HG02981 (cell line): ENCODE data around the gene GNA12.

ENCODE experiments used
- ATAC-seq: cut with Tn5 transposase; IDR thresholded peaks from one replicate; pipeline ENCODE4 v1.9.1; 2021; ENCODE audit warnings: mild to moderate bottlenecking, moderate library complexity; ENCODE audit not compliant: unreplicated experiment

The GNA12 gene

GRCh38 chr7:2838873-2839578, 5.1 kb downstream of the GNA12 start:
- ATAC-seq: peak; percentile 65

- no peak for ATAC-seq
Measured at GRCh38 chr7:2838451-2838850, 5.7 kb downstream of the GNA12 start.

DNA sequence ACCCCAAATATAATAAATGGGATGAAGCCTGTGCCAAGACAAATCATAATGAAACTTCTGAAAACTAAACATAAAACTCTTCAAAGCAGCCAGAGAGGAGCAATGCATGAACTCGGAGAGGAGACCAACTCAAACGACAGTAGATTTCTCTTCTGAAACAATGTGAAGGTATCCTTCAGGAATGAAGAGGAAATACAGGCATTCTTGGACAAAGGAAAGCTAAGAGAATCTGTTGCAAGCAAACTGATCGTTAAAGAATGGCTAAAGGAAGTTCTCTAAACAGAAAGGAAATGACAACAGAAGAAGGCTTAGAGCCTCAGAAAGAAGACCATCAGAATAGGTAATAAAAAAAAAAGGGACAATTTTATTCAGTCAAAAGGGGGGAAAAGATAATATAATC, 6.6 kb downstream of the GNA12 start:
- no peak for ATAC-seq

DNA sequence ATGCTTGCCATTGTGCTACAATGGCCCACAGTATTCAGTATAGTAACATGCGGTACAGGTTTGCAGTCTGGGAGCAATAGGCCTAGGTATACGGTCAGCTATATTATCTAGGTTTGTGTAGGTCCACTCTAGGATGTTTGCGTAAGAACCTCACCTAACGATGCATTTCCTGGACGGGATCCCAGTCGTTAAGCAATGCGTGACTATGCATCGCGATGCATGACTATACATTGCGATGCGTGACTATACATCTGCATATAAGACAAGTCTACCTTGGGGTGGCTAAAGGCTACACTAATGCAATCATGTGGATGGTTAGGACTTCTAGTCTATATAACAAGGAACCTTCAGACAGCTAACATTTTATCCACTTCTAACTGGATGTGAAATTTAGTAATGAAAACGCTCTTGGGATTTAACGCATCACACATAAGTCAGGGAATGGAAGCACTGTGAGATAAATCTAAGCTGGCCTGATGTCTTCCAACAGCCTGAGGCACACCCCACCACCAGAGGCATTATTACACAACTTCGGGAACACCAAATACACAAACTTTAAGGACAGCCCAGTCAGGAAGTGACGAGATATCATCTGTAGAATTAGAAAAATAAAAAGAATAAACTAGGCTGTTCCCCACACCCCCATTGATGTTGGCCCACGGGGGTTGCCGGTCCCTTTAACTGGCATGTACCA, 9.2 kb downstream of the GNA12 start:
- ATAC-seq: no peak

DNA sequence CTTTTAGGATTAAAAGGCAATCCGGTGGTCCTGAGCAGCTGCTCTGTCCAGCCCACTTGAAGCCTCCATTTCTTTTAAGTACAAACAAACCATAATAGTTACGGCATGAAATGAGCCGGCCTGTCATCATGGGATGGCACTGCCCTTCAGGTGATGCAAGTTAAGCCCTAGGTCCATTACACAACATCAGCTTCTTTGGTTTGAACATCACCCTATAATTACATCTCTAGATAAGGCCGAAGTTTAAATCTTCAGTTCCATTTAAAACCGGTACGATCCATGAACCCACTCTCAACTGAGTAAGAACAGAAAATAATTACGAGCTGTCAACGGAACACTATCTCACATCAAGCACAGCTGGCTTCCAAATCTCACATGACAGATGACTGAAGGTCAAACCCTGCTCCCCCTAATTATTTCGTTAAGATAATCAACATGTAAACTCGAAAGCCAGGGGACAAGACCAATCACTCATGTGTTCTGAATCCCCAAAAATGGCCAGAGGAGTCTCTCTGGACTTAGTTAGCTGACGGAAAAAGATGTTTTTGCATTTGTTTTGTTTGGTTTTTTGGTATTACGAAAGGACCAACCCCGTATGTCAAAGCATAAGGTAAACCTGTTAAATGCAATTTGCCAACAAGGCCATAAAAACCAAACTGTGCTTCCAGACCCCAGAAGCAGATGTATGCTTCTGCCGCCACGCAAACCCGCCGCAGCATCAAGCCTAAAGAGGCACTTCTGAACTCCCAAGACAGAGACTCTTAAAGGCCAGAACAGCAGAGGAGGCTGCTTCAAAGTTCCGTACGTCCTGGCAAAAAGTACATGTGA, 10.8 kb downstream of the GNA12 start:
- ATAC-seq: no peak

GRCh38 chr7:2832461-2832860, 11.6 kb downstream of the GNA12 start:
- no peak for ATAC-seq

GRCh38 chr7:2830609-2831376, 13.3 kb downstream of the GNA12 start:
- ATAC-seq: no peak

DNA sequence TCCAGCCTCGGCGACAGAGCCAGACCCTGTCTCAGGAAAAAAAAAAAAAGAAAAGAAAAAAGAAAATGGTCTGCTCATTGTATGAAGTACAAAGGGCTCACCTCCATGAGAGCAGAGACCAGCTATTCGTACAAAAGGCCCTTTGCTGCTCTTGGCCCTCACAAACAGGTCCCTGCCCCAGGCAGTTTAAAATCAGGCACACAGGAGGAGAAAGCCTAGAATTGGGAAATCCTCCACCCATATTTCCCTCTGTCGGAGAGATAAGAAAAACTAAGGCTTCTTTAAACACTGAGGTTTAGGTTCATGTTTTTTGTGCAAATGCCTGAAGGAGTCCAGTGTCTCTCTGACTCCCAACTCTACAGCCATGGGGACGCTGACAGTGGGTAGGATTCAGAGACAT, 15.1 kb downstream of the GNA12 start:
- no peak for ATAC-seq

DNA sequence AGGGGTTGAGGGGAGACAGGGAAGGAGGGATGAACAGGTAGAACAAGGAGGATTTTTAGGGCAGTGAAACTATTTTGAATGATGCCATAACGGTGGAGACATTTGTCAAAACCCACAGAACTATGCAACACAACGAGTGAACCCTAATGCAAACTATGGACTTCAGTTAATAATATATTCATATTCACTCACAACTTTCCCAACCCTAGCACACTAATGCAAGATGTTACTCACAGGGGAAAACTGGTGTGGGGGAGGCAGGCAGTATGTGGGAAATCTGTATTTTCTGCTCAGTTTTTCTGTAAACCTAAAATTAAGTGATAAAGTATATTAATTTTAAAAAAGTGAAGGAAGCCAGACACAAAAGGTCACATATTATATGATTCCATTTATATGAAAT, 17.3 kb downstream of the GNA12 start:
- ATAC-seq: no peak

DNA sequence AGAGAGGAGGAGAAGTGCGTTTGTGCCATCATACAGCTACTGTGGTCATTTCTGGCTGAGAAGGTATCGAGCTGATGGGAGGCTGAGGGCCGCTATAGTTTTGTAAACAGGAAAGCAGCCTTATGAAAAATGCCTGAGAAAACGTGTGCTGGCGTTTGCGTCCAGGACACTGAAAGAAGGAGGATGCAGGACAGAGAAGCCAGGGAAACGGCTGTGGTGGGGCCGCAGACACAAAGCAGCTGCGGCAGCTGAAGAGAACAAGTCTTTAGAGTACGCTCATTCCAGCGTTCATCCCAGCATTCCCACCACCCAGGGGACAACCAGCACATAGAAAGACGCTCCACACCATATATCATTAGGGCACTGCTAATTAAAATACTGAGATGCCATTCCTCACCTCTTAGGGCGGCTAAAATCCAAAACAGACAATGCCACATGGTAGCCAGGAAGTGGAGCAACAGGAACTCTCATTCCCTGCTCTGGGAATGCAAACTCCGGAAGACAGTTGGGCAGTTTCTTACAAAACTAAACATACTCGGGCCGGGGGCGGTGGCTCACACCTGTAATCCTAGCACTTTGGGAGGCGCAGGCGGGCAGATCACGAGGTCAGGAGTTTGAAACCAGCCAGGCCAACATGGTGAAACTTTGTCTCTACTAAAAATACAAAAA, 18.4 kb downstream of the GNA12 start:
- ATAC-seq: no peak

- peak; percentile 40 for ATAC-seq
Measured at GRCh38 chr7:2824678-2825461, 19.2 kb downstream of the GNA12 start.

DNA sequence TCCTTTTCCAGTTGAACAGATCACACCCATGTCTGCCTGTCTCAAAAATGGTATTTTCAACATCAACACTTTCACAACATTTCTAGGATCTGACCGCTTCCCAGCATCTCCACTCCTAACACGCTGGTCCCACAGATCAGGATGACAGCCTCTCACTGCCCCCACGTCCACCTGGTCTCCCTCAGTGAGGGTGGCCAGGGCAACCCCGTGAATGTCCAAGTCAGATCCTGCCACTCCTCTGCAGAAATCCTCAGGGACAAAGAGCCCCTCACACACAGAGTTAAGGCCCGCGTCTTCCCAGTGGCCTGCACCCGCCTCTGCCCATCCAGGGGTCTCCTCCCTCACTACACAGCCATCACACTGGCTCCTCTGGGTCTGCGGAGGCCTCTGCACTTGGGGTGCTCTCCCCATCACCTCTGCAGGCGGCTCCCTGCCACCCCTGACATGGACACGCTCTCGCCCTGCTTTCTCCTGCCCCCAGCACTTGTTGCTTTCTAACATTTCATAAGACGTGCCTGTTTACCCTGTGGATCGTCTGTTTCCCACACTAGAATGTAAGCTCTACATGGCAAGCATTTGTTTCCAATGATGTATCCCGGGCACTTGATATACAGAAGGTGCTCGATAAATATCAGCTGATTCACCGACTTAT, 20.0 kb downstream of the GNA12 start:
- ATAC-seq: no peak

DNA sequence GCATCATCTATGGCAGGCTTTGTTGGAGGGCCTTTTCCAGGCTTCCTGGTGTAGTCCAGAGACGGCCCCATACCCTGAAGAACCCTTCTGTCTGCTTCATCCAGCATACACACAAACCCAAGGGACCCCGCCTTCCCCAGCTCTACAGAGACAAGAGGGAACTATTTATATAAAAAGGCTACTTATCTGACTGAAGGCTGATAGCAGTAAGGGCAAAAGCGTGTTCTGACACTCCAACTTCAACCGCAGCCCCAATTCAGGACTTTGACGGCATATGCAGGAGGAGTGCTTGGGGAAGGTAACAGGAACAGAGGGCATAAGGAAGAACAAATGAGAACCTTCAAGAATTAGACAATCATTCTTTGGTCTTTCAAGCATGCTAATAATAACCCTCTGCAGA, 21.0 kb downstream of the GNA12 start:
- ATAC-seq: no peak

DNA sequence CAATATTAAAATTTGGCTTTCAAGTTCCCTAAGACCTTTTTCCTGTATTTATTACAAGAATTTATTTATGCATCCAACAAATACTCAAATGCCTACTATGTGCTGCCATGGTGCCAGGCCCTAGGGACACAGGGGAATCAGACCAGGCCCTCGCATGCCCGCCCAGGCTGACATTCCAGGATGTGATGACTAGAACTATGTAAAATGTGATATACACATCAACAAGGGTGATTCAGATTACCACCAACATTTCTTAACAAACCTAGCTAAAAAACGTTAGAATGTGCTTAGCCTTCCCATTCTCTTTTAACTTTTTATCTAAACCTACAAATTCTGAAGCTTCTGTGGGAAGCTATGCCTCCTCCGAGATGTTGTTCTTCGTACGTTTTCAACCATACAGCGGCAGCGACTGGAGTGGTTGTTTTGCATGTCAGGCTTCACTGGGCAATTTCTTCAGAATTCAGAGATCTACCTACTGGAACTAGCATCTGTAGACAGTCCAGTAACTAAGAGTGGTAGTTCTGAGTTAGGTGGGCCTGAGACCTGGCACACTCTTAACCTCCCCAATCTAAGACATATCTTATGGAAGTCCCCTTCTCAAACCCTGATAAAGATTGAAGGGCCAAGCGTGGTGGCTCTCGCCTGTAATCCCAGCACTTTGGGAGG, 22.1 kb downstream of the GNA12 start:
- ATAC-seq: peak; percentile 44

GRCh38 chr7:2821161-2821841, 22.8 kb downstream of the GNA12 start:
- ATAC-seq: peak; percentile 50

GRCh38 chr7:2820508-2820934, 23.6 kb downstream of the GNA12 start:
- no peak for ATAC-seq

DNA sequence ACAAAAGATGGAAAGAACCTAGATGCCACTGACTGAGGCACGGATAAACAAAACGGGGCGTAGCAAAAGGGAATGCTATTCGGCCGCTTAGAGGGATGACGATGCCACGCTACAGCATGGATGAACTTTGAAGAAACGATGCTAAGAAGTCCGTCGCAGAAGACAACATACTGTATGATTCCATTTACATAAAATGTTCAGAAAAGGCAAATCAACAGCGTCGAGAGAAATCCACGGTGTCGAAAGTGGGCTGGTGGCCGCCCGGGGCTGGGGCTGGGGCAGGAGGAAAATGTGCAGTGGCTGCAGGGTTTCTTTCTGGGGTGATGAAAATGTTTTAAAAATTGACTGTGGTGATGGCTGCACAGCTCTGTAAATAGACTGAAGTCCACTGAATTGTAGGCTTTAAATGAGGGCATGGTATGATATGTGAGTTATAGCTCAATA, 24.1 kb downstream of the GNA12 start:
- no peak for ATAC-seq
